ENCODE results near the gene MOGAT3.

MOGAT3 gene

GRCh38 chr7:101172005-101172853 lies 28.6 kb downstream of the MOGAT3 start:
- no peak for DNase-seq

DNA sequence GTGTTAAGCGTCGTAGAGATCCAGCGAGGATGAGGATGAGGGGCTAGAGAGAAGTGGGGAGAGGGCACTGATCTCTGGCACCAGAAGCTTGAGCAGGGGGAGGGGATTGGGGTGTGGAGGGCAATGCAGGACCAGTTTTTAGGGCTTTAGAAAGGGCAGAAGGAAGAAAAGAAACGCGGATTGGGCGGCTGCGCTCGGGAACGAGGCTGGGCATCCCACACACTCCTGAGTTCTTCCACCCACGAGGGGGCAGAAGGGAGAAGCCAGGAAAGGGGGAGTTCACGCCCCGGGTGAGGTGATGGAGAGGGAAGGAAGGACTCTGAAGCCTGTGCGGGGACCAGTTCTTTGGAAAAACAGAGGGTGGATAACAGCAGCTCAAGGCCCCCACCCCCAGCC lies 29.4 kb downstream of the MOGAT3 start:
- DNase-seq: no peak

DNA sequence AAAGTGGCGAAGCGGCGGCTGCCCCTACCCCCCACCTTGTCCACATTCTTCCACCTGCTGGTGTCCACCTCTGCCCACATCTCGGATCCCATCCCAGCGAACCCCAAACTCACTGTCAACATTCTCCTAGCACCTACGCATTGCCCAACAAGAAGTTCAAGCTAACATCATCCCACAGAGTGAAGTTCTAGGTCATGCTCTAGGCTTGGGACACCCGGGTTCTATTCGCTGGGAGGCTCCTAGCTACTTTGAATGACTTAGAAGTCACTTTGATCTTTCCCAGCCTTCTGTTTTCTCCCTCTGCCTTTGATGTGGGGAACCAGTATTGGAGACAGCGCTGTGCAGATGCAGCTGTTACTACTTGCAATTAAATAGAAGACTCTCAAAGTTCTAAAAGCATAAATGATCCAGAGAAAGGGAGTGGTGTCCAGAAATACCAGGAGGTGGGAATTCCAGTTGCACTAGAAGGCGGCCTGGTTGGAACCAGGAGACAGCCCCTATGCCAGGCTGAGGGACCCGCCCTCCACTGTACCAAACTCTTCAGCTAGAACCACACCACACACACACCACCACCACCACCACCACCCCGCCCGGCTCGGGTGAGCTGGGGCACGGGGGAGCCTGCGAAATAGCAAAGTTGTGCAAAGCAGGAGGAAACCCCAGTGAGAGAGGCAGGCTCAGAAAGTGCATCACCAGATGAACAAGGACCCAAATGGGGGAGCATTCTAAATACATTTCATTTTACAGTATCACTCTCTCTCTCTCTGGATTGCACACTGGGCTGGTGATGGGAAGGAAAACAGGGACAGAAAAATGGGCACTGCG lies 30.0 kb downstream of the MOGAT3 start:
- no peak for DNase-seq

GRCh38 chr7:101169838-101170551 lies 30.8 kb downstream of the MOGAT3 start:
- DNase-seq: peak; percentile 25 to 52

DNA sequence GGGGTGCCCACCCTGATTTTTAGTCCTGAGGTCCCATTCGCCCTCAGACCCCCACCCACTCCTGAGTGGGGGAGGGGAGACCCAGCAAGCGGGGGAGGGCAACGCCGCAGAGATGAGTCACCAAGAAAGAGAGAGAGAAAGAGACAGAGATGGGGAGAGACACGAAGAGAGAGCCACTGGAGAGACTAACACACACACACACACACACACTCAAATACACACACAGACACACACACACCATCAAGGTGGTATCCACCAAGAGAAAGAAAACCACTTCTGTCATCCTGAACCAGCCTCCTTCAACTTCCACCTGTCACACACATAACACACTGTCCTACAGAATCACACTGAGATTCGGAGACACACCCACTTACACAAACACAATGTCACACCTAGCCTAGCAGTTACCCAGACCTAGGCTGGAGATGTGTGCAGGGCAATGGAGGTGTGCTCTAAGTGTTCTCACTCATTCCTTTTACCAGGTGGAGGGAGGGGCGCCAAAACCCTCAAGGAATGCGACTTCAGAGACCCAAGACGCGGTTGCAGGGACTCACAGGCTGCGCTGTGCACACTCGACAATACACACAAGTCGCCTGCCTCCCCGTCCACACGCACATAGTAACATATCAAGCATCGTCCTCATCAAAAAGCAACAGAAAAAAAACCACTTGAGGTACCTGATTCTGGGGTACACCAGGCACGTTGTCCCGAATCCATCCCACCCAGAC lies 31.6 kb downstream of the MOGAT3 start:
- DNase-seq: peak in 1 of 2 experiments; percentile 52

- no peak for DNase-seq
These were observed 32.3 kb downstream of the MOGAT3 start for GRCh38 chr7:101168412-101169049.

DNA sequence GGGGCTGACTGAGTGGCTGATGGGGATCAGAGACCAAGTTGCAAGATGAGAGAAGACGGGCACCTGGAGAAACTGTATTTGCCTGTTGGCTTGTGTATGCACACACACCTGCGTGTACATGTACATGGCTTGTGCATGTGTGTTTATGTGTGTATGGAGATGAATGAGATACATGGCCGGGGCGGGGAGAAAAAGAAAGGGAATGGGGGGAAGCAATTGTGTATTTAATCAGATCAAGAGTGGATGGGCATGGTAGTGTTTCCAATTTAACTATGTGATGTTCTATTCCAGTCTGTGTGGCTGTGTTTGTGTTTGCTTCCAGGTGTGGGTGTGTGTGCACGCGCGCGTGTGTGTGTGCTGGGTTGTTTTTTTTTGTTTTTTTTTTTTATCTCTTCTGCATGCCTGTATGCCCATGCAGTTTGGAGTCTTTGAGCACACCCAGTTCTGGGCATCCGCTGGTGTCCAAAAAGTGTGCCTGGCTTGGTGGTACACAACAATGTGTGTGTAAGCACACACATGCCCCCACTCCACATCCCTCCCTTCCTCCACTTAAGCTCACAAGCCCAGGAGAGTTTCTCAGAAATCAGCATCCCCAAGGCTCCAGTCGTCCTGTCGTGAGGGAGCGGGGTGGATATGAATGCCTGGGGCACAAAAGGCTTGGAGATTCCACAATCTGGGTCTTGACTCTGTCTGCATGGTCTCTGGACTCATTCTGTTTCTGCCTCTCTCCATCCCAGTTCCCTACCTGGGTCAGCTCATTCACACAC lies 33.0 kb downstream of the MOGAT3 start:
- DNase-seq: no peak

DNA sequence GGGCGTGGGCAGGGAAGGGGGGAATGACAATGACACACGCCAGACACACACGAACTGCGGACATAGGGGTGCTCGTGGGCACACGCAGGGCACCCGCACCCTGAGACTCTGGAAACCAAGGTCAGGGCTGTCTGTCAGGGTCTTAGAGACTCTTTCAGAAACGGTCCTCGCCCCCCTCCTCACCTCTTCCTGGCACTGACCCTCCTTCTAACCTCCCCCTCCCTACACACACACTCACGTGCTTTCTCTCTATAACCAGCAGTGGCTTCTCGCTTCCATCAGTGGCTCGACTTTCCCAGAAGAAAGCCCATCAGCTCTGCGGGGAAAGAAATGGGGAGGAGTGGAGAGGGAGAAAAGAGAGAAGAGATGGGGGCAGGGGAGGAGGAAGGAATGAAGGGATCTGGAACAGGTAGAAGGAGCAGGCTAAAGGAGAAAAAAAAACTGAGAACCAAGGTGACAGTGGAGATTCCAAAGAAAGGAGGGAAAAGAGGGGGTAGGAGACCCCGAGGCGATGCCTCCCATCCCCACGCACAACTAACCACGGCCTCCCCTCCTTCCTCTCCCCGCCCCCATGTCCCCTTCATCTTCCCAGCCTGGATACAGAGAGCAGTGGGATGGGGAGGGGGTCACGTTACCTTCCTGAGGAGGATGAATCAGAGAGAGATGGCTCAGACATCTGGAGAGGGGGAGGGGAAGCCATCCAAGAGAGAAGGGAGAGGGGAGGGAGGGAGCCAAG lies 33.8 kb downstream of the MOGAT3 start:
- DNase-seq: no peak

DNA sequence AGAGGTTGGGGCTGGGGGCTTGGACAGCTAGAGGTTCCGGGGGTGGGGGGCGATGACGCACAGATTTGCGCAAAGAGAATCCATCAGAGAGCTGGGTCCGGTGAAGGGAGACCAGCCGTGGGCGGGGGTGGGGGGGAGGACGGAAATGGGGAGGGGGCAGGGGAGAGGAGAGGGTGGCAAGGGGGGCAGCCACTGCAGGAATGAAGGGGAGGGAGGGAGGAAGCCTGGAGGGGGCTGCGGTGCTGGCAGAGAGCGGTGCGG lies 34.3 kb downstream of the MOGAT3 start:
- DNase-seq: no peak

- no peak for DNase-seq
These were observed 34.7 kb downstream of the MOGAT3 start for GRCh38 chr7:101165958-101166647.

DNA sequence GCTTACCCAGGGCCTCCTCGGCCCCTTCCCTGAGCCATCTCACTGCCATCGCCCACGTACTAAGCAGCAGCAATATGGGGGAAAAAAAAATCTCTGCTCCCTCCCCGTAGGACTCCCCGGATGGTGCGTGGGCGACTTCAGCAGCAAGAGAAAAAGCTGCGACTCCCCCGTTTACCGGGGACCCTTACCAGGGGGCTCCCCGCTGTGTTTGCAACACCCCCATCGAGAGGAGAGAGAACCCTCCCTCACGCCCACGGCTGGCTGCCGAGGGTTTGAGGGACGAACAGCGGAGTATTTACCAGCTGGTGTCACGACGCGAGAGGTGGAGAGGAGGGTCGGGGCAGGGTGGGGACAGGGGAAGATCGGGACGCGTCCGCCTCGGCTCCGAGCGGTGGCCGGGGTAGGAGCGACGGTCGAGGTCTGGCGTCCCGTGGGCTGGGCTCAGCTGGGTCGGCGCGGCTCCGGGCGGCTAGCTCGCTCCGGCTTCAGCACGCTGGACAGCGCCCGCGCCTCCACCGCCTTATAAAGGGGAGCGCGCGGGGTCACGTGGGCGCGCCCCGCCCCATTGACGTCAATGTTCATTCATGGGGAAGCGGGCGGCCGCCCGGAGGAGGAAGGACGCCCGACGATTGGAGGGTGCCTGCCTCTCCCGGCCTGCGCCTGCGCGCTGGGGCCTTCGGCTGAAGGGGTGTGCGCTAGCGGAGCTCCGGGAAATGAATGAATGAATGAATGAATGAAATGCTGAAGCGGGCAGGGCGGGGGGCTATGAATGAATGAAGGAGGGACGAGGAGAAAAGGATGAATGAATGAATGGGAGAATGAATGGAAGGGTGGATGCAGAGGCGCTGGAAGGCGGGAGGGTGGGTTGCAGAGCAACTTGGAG lies 35.5 kb downstream of the MOGAT3 start, which contains the start of gene VGF:
VGF (minus strand) TSS at position 495 of the 883 bp plus-strand sequence. CDS start 726 bp downstream, outside the sequence.
- DNase-seq: peak; percentile 77 to 81

DNA sequence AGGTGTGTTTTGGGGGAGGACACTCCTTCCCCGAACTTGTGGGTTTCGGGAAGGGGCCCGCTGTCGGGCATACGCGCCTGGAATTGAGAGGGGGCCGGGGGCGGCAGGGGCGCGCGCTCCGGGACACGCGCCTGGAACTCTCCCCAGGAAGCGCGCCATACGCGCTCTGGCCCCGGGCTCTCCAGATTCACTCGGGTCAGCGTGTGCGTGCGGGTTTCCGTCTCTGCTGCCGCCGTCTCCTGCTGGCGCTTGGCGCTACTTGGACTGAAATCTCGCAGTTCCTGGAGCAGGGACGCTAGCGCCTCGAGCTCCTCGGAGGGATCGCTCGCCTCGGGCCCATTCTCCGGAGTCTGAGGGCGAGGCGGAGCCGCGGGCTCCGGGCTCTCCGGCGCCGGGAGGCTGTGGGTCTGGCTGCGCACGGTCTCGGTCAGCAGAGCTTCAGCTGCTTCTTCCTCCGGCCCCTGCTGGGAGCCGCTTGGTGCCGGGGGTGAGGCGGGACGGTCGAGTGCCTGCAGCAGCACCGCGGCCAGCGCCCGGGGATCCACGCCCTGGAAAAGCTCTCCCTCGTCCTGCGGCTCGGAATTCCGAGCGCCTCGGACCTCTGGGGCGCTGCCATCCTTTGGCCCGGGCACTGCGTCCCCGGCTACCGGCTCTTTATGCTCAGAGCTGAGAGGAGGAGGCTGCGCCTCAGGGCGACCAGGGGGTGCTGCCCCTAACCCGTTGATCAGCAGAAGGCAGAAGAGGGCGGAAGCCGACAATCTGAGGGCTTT lies 36.6 kb downstream of the MOGAT3 start:
- no peak for DNase-seq

DNA sequence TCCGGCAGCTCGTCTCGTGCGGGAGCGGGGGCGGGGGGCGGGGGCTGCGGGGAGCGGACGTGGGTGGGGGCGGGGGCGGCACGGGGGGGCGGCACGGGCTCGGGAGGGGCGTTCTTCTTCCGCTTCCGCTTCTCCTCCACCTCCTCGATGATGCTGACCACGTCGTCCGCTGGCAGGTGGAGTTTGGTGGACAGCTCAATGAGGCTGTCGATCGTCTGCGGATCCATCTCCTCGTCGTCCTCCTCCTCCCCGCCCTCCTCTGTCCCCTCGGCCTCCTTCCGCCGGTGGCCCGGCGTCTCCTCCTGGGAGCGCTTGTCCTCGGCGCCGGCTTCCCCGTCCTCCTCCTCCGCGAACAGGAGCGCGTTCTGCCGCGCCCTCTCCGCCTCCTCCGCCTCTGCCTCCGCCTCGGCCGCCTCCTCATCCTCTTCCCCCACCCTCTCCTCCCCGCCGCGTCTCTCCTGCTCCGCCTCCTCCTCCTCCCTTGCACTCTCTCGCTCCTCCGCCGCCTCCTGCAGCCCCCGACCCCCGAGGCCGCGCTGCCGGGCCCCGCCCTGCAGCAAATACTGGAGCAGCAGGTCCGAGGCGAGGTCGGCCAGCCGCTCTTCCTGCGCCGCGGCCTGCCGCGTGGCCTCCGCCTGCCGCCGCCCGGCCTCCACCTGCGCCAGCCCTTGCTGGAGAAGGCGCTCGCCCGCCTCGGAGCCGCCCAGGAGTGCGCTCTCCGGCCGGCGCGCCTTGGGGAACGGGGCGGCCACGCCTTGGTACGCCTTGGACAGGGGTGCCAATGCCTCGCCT lies 37.4 kb downstream of the MOGAT3 start:
- no peak for DNase-seq

DNA sequence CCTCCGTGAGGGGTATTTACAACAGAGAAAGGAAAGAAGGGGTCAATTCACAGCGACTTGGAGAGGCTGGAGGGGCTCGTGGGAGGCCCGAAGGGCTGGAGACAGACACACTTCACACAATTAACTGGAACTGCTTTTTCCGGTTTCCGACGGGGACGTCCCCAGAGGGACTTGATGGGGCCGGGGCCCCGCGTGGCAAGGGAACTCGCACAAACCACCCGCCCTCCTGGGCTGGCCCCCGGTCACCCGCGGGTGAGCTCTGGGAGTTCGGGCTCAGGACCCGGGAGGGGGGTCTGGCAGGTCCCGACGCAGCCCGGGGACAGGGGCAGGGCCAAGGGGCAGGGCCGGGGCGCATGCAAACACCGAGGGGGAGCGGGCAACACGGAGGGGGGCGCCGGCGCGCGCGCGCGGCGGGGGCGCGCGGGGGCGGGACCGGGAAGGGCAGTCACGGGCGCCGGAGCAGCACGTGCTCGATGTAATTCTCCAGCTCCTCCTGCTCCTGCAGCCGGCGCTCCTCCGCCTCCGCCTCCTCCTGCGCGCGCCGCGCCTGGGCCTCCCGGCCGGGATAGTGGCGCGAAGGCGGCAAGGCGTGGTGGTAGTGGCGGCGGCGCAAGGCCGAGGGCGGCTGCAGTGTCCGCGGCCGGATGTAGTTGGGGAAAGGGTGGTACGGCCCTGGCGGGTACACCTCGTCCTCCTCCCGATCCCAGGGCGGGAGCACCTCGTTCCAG lies 38.1 kb downstream of the MOGAT3 start:
- peak; percentile 29 to 54 for DNase-seq

- no peak for DNase-seq
These were observed 39.0 kb downstream of the MOGAT3 start for GRCh38 chr7:101161692-101162471.

- no peak for DNase-seq
These were observed 39.9 kb downstream of the MOGAT3 start for GRCh38 chr7:101160910-101161309.

All from Kasumi-1 (cell line).